Activated T-helper 1 cell treated with anti-CD3 and anti-CD28 coated beads, Interleukin-12 subunit alpha, Interleukin-12 subunit beta, Interleukin-2, Interleukin-4 antibody, amounts not matched to agents 30 ng/mL and 10 ng/mL and 1 ng/mL, durations not matched to agents 14 hours and 24 hours and 36 hours (primary cell): ENCODE data around the gene PPEF2. TPM values are rescaled to one million over a fixed set of nuclear protein-coding genes. Genes with fewer than 3 reads are reported as not detected.

ENCODE experiments used
- DNase-seq: peaks from one replicate; pipeline ENCODE4 v3.0.0; 2021; ENCODE audit warnings: low spot score
- H3K27ac Mint-ChIP-seq: one replicate; pipeline ENCODE4 v1.8.0; 2021; ENCODE audit warnings: mild to moderate bottlenecking, mixed read lengths
- H3K27me3 Mint-ChIP-seq: one replicate; pipeline ENCODE4 v1.8.0; 2022; ENCODE audit warnings: mild to moderate bottlenecking, moderate library complexity, mixed read lengths; ENCODE audit not compliant: insufficient read depth
- H3K36me3 Mint-ChIP-seq: one replicate; pipeline ENCODE4 v1.8.0; 2021; ENCODE audit warnings: low read depth, mixed read lengths
- H3K4me1 Mint-ChIP-seq: one replicate; pipeline ENCODE4 v1.8.0; 2021; ENCODE audit warnings: low read depth, mixed read lengths
- H3K4me3 Mint-ChIP-seq: one replicate; pipeline ENCODE4 v1.8.0; 2021; ENCODE audit warnings: mild to moderate bottlenecking, moderate library complexity, mixed read lengths
- H3K9me3 Mint-ChIP-seq: one replicate; pipeline ENCODE4 v1.8.0; 2021; ENCODE audit warnings: mixed read lengths
- intact Hi-C: fragments of 100-400 bp; cut with micrococcal nuclease; formaldehyde crosslinking; loops from one replicate; pipeline ENCODE4 v1.15.1; 2024
- total RNA-seq: library from RNA; stranded (reverse); gene quantifications from 2 replicates; pipeline ENCODE4 v1.2.3, GENCODE V29; 2022

The PPEF2 gene
- total RNA-seq, 1 donor from 2014 or later, result not detected

DNA sequence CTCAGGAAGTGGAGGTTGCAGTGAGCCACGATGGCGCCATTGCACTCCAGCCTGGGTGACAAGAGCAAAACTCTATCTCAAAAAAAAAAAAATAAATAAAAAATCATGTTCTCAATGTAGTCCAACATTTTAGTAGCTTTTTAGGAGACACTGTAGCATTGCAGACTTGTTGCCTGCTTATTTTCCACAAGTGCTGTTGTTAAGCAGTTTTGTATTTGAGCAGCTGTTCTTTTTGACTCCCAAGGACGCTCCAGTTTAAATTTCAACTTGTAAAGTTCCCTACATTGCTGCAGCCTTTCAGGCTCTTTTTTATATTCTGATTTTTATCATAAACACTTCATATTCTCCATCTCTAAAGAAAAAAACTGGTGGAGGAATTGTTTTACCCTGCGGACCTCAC, 83.1 kb downstream of the PPEF2 start:
- no peaks in the 10 kb centered on the region for H3K4me1 Mint-ChIP-seq
- no peaks in the 10 kb centered on the region for H3K9me3 Mint-ChIP-seq
- H3K4me3 Mint-ChIP-seq, result no peak overlapping the region

DNA sequence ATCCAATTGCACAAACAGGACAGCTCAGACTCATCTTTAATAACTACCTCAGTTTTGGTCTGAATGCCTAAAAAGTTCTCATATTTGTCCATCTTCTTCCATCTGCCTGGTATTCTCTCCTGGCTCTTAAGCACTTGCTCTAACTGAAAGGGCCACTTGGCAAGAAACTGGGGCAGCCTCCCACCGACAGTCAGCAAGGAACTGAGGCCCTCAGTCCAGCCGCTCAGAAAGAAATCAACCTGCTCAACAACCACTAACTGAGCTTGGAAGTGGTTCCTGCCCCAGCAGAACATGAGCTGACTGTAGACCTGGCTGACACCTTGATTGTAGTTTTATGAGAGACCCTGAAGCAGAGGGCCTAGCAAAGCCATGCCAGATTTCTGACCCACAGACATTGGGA, 84.4 kb downstream of the PPEF2 start:
- H3K9me3 Mint-ChIP-seq, result no peaks in the 10 kb centered on the region
- H3K4me3 Mint-ChIP-seq, result no peak overlapping the region
- no peak overlapping the region for H3K27ac Mint-ChIP-seq
- intact Hi-C loops, result no loop called here
- H3K4me1 Mint-ChIP-seq, result no peaks in the 10 kb centered on the region
- H3K27me3 Mint-ChIP-seq, result no peaks in the 10 kb centered on the region
- no peak for DNase-seq
- peaks cover 24% of the 10 kb centered on the region for H3K36me3 Mint-ChIP-seq

More for the DNA sequence above, 83.1 kb downstream of the PPEF2 start:
- DNase-seq, result no peak
- intact Hi-C loops, result no loop called here
- H3K36me3 Mint-ChIP-seq, result peaks cover 23% of the 10 kb centered on the region
- no peaks in the 10 kb centered on the region for H3K27me3 Mint-ChIP-seq
- H3K27ac Mint-ChIP-seq, result no peak overlapping the region

Other genes starting within 250 kb of the PPEF2 start
- gene G3BP2, start 229.0 kb downstream of the PPEF2 start, total RNA-seq, result 143 and 144 TPM in 2 replicates
- gene USO1, start 177.9 kb downstream of the PPEF2 start, total RNA-seq, result 44.5 and 48.6 TPM in 2 replicates
- gene NAAA, start 38.6 kb upstream of the PPEF2 start, total RNA-seq, result 31.3 and 31.8 TPM in 2 replicates
- gene SDAD1, start 88.5 kb upstream of the PPEF2 start, total RNA-seq, result 69.9 and 72.7 TPM in 2 replicates
- gene CXCL9, start 105.1 kb upstream of the PPEF2 start, total RNA-seq, result 0.10 TPM in 2 replicates
- 6.5 and 6.6 TPM in 2 replicates for gene CXCL10, start 121.0 kb upstream of the PPEF2 start, total RNA-seq
- gene CXCL11, start 133.6 kb upstream of the PPEF2 start, total RNA-seq, result not detected in 2 replicates
- 0.47 and 0.49 TPM in 2 replicates for gene ART3, start 172.3 kb upstream of the PPEF2 start, total RNA-seq
- gene NUP54, start 245.9 kb upstream of the PPEF2 start, total RNA-seq, result 70.6 and 75.1 TPM in 2 replicates